Activated CD4-positive, alpha-beta T cell treated with anti-CD3 and anti-CD28 coated beads, Interleukin-2, amount 50 U/mL, for 4 hours (primary cell): ENCODE data around the gene OR5J2.
"Not testable (repeated sequence)": the region's sequence is repeated elsewhere in the genome, so short reads cannot be mapped to it uniquely, and the experiment has no call there.

Experiments used
- DNase-seq, 2 experiments: peaks; one replicate each; pipeline ENCODE4 v3.0.0-alpha.2; 2020

The OR5J2 gene

GRCh38 chr11:56176318-56176717 lies at the start of gene OR5J2:
Gene OR5J2 (plus strand): TSS chr11:56176618. CDS start chr11:56176618, 0 bp downstream.
- no peak for DNase-seq

DNA sequence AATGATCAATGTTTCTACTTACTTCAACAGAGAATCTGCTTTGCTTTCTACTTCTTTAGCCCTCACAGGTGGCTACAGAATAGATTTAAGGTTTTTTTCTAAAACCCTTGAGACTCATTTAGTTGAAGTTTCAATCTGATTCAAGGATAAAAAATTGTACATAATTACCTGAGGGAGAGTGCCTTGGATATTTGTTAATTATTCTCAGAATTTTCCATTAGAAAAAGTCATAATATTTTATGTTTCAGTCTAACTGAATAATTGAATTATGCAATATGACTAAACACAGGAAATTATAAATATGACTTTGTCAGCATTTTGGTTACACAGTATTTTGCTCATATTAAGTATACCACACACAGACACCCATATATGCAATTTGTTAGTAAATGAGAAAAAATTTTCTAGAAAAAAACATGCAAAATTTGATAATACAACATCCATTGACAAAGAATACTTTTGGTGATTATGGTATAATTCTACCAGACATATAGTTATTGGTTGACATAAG lies 36.2 kb upstream of the OR5J2 start, which contains the start of gene OR8J3:
Gene OR8J3 (minus strand): TSS at position 51 of the 511 bp plus-strand sequence. CDS start 2,483 bp downstream, outside the sequence.
- DNase-seq: no peak

DNA sequence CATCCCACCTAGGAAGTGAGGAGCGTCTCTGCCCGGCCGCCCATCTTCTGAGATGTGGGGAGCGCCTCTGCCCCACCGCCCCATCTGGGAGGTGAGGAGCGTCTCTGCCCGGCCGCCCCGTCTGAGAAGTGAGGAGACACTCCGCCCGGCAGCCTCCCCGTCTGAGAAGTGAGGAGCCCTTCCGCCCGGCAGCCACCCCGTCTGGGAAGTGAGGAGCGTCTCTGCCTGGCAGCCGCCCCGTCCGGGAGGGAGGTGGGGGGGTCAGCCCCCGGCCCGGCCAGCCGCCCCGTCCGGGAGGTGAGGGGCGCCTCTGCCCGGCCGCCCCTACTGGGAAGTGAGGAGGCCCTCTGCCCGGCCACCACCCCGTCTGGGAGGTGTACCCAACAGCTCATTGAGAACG lies 32.7 kb upstream of the OR5J2 start:
- not testable (repeated sequence) for DNase-seq

- DNase-seq: no peak
These were observed 25.0 kb upstream of the OR5J2 start for GRCh38 chr11:56151376-56151775.

DNA sequence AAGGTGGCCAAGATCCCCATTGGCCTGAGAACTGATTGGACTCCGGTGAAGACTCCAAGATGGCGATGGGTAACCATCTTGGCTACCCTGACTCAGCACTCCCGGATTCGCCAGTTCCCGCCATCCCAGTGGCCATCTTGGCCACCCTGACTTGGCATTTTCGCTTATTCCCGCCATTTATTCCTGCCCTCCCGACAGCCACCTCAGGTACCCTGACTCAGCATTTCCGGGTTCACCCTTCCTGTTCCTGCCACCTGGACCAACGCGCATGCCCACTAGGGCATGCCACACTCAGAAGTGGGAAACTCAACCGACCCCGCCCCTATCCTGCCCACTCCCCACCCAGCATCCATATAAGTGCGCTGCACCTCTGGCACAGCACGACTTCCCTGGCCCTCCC lies 24.1 kb upstream of the OR5J2 start:
- DNase-seq: no peak

DNA sequence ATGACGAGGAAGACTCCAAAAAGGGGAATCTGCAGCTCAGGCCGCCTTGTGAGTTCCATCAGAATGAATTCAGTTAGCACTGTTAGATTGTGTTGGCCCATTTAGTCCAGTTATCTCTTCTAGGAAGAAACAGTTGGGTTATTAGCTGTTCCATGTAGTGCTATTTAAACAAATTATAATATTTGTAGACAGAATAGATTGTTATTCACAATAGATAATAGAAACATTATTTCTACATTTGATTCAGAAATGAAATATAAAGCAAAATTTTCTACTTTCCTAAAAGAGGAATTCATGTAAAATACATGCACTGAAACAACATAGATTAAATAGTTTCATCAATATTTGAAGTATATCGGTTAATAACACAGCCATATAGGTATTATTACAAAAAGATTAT lies 16.2 kb upstream of the OR5J2 start, which contains the start of gene OR8K5:
Gene OR8K5 (minus strand): TSS at position 101 of the 400 bp plus-strand sequence. CDS start 0 bp downstream, at position 101.
- DNase-seq: no peak

GRCh38 chr11:56163804-56164203 lies 12.6 kb upstream of the OR5J2 start:
- no peak for DNase-seq

DNA sequence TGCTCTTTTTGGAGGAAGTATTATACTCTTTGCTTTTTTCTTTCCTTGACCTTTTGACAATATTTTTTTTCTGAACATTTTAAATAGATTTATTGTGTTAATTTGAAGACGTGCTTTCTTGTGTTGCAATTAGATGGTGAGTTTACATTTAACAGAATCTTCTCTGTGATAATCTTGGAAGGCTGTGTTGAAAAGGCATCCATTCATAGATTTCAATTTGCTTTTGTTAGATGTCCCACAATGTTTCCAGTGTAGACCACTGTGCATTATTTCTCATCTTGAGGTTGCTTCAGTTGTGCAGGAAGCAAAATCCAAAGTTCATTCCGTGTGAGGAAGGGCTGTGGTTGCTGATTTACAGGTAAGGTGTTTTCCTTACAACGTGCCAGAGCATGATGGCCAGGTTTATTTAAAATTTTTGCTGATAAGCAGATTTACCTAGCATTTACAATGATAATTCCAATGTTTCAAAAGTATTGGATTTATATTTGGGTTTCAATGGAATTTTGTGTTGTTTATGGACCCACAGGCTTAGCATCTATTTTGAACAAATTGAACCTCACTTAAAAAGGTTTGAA lies 4.1 kb upstream of the OR5J2 start:
- DNase-seq: no peak

- no peak for DNase-seq
These were observed 7.0 kb downstream of the OR5J2 start for GRCh38 chr11:56183459-56183858.

DNA sequence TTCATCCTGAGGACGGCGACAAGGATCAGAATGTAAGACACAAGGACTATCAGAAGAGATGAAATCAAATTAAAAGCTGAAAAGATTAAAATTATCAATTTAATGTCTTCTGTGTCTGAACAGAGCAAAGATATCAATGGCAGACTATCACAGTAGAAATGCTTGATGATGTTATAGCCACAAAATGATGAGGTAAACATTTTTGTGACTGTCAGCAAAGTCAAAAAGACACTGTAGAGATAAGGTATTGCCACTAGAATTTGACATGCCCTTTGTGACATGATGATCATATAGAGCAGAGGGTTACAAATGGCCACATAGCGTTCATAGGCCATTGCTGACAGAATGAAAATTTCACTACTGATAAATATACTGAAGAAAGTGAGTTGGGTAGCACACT lies 12.2 kb downstream of the OR5J2 start:
- no peak for DNase-seq

DNA sequence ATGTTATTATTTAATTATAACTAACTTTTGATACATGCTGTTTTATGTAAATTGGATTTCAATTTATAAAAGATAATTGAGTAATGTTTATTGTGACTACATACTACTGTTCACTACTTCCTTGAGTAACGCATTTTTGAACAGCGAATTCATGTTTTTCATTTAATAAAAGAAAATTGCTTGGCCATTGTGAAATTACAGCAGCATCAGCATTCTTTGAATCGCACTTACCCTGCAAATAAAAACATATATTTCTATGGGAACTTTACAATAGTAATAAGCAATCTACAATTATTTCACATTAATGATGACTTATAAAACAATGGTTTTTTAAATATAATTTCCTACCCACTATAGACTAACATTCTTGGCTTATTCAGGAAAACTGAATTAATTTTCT lies 20.3 kb downstream of the OR5J2 start:
- DNase-seq: no peak

- DNase-seq: no peak
These were observed 20.9 kb downstream of the OR5J2 start for GRCh38 chr11:56197367-56197766.

DNA sequence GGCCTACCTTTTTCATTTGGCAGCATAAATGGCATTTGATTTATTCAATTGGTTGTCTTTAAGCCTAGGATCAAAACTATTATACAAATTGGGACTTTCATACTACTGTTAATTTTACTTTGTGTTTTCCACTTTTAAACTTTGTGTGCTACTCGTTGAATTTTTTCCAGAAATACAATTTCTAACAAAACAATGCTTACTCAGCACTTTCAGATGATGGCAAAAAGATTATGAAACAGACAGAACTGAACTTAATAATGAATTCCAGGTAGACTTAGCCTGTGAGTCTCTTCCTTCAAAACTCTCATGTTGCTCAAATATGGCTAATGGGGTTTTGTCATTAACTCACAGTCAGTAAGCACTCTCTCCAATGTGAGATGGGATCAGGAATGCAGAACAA lies 31.4 kb downstream of the OR5J2 start:
- no peak for DNase-seq

- DNase-seq: no peak
These were observed 38.1 kb downstream of the OR5J2 start for GRCh38 chr11:56214537-56214936.

DNA sequence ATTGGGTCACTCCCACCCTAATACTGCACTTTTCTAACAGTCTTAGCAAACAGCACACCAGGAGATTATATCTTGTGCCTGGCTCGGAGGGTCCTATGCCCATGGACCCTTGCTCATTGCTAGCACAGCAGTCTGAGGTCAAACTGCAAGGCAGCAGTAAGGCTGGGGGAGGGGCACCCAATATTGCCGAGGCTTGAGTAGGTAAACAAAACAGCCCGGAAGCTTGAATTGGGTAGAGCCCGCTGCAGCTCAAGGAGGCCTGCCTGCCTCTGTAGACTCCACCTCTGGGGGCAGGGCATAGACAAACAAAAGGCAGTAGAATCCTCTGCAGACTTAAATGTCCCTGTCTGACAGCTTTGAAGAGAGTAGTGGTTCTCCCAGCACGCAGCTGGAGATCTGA lies 43.3 kb downstream of the OR5J2 start:
- DNase-seq: not testable (repeated sequence)
